ENCODE measurements around the gene ACO2. TPM values are rescaled to one million over a fixed set of nuclear protein-coding genes. Genes with fewer than 3 reads are reported as not detected.
A peak's percentile ranks its signal among the peaks of the same experiment; 100 is the strongest.

ACO2 gene
- total RNA-seq, result 100 to 1,000 TPM; 104 to 212 (median 146) TPM
- polyA plus RNA-seq, result 100 to 1,000 TPM in 1 of 3 donors, 10 to 100 TPM in 2; 35.5 to 135 (median 64.8) TPM
- long read RNA-seq, donor 1, transcript ACO2-201 (18 exons, 2,741 nt), result major isoform, 28 of 104 reads
- long read RNA-seq, donor 1, partial matches to known transcripts, result 76 of 104 reads
- long read RNA-seq, donor 1, other reads (novel, unspliced or antisense), result 0 of 104 reads
- long read RNA-seq, donor 2, transcript ACO2-201 (18 exons, 2,741 nt), result major isoform, 27 of 52 reads
- long read RNA-seq, donor 2, partial matches to known transcripts, result 25 of 52 reads
- long read RNA-seq, donor 2, other reads (novel, unspliced or antisense), result 0 of 52 reads
- long read RNA-seq, donor 3, transcript ACO2-201 (18 exons, 2,741 nt), result major isoform, 21 of 113 reads
- long read RNA-seq, donor 3, partial matches to known transcripts, result 75 of 113 reads
- long read RNA-seq, donor 3, other reads (novel, unspliced or antisense), result 17 of 113 reads
- long read RNA-seq, donor 4, transcript ACO2-201 (18 exons, 2,741 nt), result major isoform, 37 of 58 reads
- long read RNA-seq, donor 4, partial matches to known transcripts, result 14 of 58 reads
- long read RNA-seq, donor 4, other reads (novel, unspliced or antisense), result 7 of 58 reads
- long read RNA-seq, donor 5, transcript ACO2-201 (18 exons, 2,741 nt), result major isoform, 488 of 559 reads
- long read RNA-seq, donor 5, partial matches to known transcripts, result 32 of 559 reads
- long read RNA-seq, donor 5, other reads (novel, unspliced or antisense), result 39 of 559 reads
- long read RNA-seq, donor 6, transcript ACO2-201 (18 exons, 2,741 nt), result major isoform, 36 of 54 reads
- long read RNA-seq, donor 6, partial matches to known transcripts, result 14 of 54 reads
- long read RNA-seq, donor 6, other reads (novel, unspliced or antisense), result 4 of 54 reads
- long read RNA-seq, donor 7, transcript ACO2-201 (18 exons, 2,741 nt), result major isoform, 12 of 39 reads
- long read RNA-seq, donor 7, partial matches to known transcripts, result 27 of 39 reads
- long read RNA-seq, donor 7, other reads (novel, unspliced or antisense), result 0 of 39 reads
- long read RNA-seq, donor 8, transcript ACO2-201 (18 exons, 2,741 nt), result major isoform, 32 of 53 reads
- long read RNA-seq, donor 8, partial matches to known transcripts, result 16 of 53 reads
- long read RNA-seq, donor 8, other reads (novel, unspliced or antisense), result 5 of 53 reads
- long read RNA-seq, donor 9, transcript ACO2-201 (18 exons, 2,741 nt), result major isoform, 19 of 37 reads
- long read RNA-seq, donor 9, partial matches to known transcripts, result 8 of 37 reads
- long read RNA-seq, donor 9, other reads (novel, unspliced or antisense), result 10 of 37 reads
- long read RNA-seq, donor 10, transcript ACO2-201 (18 exons, 2,741 nt), result major isoform, 9 of 9 reads
- long read RNA-seq, donor 10, partial matches to known transcripts, result 0 of 9 reads
- long read RNA-seq, donor 10, other reads (novel, unspliced or antisense), result 0 of 9 reads

GRCh38 chr22:41468381-41469217 lies at the start of gene ACO2, which contains the start of gene PHF5A:
TSS of gene ACO2 (plus strand) at chr22:41469117. CDS start at chr22:41469147, 30 bp downstream.
TSS of gene PHF5A (minus strand) at chr22:41468692. CDS start at chr22:41468653, 39 bp downstream.
- Histone ChIP-seq H3K36me3 (replicated peaks in 1 of 2) (peaks cover 0 to 42% of the 10 kb centered on the region in 2 donors), H3K4me1 (replicated peaks in 1 of 2) (peaks cover 13 to 53% of the 10 kb centered on the region in 2 donors)
- 1% methylated on average over 18 to 51 of the region's 51 CpGs for WGBS, 4 donors

DNA sequence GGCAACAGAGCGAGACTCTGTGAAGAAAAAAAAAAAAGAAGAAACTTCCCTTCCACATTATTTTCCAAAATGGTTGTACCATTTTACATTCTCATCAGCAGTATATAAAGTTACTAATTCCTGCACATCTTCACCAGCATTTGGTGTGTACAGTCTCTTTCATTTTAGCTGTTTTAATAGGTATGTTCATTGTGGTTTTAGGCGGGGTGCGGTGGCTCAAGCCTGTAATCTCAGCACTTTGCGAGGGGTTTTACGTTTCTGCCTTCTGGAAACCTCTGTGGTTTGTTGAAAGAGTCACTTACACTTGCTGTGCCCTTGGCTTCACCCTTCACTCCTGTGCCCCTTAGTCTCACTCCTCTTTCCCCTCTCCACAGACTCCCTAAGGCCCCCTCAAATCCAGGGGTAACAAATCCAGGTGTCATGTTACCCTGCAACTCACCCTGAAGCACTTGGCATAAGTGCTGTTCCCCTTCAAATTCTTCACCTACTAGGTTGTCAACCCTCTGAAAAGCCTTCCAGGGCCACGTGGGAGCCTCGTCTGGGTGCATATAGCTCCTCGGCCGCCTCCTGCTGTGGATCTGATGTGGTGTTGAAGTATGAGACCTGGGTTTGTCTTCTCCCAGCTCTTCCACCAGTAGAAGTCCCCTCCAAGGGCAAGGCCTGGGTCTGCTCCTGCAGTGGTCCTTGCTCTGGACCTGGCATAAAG lies 43.1 kb upstream of the ACO2 start:
- H3K4me3 ChIP-seq, result no peak overlapping the region
- H3K27ac ChIP-seq, result no peak overlapping the region
- no peaks in the 10 kb centered on the region for H3K4me1 ChIP-seq (replicated peaks in 1 of 2)
- TF ChIP-seq POLR2A (IDR thresholded peaks at IDR 0.05) (no peak), CTCF (IDR thresholded peaks at IDR 0.05) (no peak)
- DNase-seq, result no peak
- peaks cover 0 to 14% of the 10 kb centered on the region in 2 donors for H3K36me3 ChIP-seq (replicated peaks in 1 of 2)
- intact Hi-C loops (cut with DNase I), result no loop called here
- no peaks in the 10 kb centered on the region for H3K9me3 ChIP-seq (replicated peaks in 1 of 3)
- no peaks in the 10 kb centered on the region for H3K27me3 ChIP-seq
- 80 to 86% (median 82%) methylated on average over 7 to 9 of the region's 9 CpGs for WGBS, 4 donors

More at GRCh38 chr22:41468381-41469217, at the start of gene ACO2, which contains the start of gene PHF5A:
- Histone ChIP-seq H3K27ac (peak within 1 kb of the TSS; percentile 37 to 97 (median 93)), H3K27me3 (no peaks in the 10 kb centered on the region), H3K4me3 (peak within 1 kb of the TSS; percentile 78 to 100 (median 84)), H3K9me3 (replicated peaks in 1 of 3) (no peaks in the 10 kb centered on the region)
- TF ChIP-seq CTCF (IDR thresholded peaks at IDR 0.05) (peak in 1 of 6 experiments; percentile 1), POLR2A (IDR thresholded peaks at IDR 0.05) (peak; percentile 5 to 77)
- DNase-seq, result peak; percentile 97 to 99 (median 97)
- intact Hi-C loops (cut with DNase I), result loop anchor here in 1 of 2 donors (10.0 kb wide), 1 partner anchor 46 kb away; no protein-coding TSS in a partner anchor

DNA sequence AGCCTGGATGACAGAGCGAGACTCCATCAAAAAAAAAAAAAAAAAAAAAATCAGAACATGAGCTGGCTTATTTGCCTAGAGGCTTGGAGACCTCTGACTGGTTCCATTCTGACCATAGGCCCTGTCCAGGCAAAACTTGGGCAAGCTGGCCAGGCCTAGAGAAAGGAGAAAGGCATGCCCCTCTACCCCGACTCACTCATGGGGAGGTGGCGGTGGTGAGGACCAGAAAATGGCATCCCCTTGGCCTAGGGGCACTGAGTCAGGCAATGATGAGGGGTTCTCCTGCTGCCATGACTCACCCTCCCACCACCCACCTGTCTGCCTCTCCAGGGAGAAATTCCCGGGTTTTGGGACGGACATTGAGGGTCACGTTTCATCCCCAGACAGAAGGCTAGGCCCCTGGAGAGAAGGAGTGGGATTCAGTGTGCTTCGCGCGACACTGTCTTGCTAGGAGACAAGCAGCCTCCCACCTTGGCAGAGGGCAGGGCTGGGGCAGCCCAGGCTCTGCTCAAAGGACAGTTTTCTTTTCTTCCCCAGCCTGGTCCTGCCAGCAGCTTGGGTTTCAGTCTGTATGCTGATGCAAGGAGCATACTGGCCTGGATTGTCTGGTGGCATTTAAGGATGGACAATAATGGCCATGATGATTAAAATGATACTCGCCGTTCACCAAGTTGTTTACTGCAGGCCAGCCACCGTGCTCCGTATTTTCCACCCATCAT lies 39.5 kb upstream of the ACO2 start:
- H3K9me3 ChIP-seq (replicated peaks in 1 of 3), result no peaks in the 10 kb centered on the region
- no peaks in the 10 kb centered on the region for H3K27me3 ChIP-seq
- peaks cover 0 to 15% of the 10 kb centered on the region in 2 donors for H3K36me3 ChIP-seq (replicated peaks in 1 of 2)
- WGBS, 4 donors, result 88 to 95% (median 93%) methylated on average over 13 of the region's 13 CpGs
- intact Hi-C loops (cut with DNase I), result no loop called here
- no peak overlapping the region for H3K27ac ChIP-seq
- no peak for TF ChIP-seq POLR2A (IDR thresholded peaks at IDR 0.05)
- no peak for TF ChIP-seq CTCF (IDR thresholded peaks at IDR 0.05)
- DNase-seq, result no peak
- H3K4me3 ChIP-seq, result no peak overlapping the region
- no peaks in the 10 kb centered on the region for H3K4me1 ChIP-seq (replicated peaks in 1 of 2)
